ENCODE measurements around the gene DNMBP.
"Not testable (repeated sequence)": the region's sequence is repeated elsewhere in the genome, so short reads cannot be mapped to it uniquely, and the experiment has no call there.

Gene DNMBP

DNA sequence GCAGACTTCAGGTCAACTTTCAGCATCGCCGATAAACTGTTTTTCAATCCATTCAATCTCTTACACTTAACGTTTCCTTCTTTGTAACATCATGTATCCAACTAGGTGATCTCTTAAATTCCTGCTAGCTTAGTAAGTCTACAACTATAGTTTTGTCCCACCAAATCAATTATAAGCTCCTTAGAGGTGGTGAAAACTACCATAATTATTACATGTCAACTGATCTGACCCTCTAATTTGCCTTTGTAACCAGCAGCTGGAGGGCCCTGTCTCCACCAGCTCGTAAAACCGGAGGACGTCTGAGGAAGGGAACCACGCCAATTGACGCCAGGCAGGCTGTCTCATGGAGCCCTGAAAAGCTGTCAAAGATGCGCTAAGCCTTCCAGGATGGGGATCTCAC is 113.9 kb downstream of the DNMBP start:
- TF ChIP-seq, protein P1, sequence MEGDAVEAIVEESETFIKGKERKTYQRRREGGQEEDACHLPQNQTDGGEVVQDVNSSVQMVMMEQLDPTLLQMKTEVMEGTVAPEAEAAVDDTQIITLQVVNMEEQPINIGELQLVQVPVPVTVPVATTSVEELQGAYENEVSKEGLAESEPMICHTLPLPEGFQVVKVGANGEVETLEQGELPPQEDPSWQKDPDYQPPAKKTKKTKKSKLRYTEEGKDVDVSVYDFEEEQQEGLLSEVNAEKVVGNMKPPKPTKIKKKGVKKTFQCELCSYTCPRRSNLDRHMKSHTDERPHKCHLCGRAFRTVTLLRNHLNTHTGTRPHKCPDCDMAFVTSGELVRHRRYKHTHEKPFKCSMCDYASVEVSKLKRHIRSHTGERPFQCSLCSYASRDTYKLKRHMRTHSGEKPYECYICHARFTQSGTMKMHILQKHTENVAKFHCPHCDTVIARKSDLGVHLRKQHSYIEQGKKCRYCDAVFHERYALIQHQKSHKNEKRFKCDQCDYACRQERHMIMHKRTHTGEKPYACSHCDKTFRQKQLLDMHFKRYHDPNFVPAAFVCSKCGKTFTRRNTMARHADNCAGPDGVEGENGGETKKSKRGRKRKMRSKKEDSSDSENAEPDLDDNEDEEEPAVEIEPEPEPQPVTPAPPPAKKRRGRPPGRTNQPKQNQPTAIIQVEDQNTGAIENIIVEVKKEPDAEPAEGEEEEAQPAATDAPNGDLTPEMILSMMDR (IDR thresholded peaks at IDR 0.05; ENCODE audit: borderline replicate concordance, control extremely low read depth, extremely low read depth, insufficient read depth, missing control alignments), result no peak
- no peak for DNase-seq (ENCODE audit: low spot score)
- in situ Hi-C loops (cut with MboI; ENCODE audit: low sequenced_read_pairs, unreplicated experiment), result no loop called here

DNA sequence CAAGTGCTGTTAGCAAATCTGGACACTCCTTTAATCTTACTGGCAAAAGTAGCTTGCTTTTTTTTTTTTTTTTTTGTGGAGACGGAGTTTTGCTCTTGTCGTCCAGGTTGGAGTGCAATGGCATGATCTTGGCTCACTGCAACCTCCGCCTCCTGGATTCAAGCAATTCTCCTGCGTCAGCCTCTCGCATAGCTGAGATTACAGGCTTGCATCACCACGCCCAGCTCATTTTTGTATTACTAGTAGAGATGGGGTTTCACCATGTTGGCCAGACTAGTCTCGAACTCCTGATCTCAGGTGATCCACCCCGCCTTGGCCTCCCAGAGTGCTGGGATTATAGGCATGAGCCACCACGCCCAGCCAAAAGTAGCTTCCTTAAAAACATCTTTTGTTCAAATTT is 114.7 kb downstream of the DNMBP start:
- in situ Hi-C loops (cut with MboI; ENCODE audit: low sequenced_read_pairs, unreplicated experiment), result not testable (repeated sequence)

DNA sequence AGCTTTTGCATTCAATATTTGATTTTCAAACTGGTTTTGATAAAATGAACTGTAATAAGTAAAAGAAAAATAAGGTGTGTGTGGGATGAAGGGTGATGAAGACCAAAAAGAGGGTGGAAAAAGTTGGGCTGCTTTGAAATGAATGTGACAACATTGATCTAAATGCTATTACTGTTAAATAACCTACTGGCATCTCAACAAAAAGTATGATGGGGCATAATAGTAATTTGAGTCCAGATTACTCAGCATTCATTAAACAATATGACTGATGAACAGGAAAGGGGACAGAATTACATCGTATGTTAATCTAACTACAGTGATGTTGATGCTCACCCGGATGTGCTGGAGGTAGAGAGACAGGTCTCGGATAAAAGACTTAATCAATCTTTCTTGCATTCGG is 115.1 kb downstream of the DNMBP start:
- no peak for DNase-seq (ENCODE audit: low spot score)
- TF ChIP-seq, protein P1 (IDR thresholded peaks at IDR 0.05; ENCODE audit: borderline replicate concordance, control extremely low read depth, extremely low read depth, insufficient read depth, missing control alignments), result no peak
- in situ Hi-C loops (cut with MboI; ENCODE audit: low sequenced_read_pairs, unreplicated experiment), result no loop called here

More for the DNA sequence above, 114.7 kb downstream of the DNMBP start:
- not testable (repeated sequence) for DNase-seq (ENCODE audit: low spot score)

DNA sequence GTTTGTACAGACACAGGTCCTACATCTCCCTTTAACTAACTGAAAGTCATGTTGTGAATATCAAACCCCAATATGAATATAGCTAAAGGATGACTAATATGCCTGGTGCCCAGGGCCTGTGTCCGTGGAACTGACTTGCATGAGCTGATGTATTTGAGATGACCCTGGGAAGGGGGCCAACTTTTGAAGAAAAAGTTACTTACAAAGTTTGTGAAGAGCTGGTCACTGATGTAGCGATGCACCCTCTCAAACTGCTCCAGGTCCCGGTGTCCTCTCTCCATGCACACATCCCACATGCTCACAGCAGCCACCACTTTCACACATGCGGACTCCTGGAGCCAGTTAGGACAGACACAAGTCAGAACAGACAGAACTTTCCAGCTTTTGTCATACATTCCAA is 121.1 kb downstream of the DNMBP start:
- DNase-seq (ENCODE audit: low spot score), result no peak
- in situ Hi-C loops (cut with MboI; ENCODE audit: low sequenced_read_pairs, unreplicated experiment), result no loop called here
- TF ChIP-seq, protein P1 (IDR thresholded peaks at IDR 0.05; ENCODE audit: borderline replicate concordance, control extremely low read depth, extremely low read depth, insufficient read depth, missing control alignments), result no peak

DNA sequence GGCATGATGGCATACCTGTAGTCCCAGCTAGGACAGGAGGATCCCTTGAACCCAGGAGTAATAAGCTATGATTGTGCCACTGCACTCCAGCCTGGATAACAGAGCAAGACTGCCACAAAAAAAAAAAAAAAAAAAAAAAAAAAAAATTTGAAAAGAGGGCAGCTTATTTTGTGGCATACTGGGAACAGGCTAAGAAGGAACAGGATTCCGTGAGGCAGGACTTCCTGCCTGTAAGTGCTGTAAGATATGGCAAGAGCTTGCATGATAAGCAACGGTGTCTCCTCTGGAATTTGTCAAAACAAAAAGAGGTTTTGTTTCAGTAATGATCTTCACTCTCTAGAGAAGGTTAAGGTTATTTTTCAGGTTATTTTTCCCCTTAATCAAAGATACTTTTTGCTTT is 126.2 kb downstream of the DNMBP start:
- DNase-seq (ENCODE audit: low spot score), result no peak

DNA sequence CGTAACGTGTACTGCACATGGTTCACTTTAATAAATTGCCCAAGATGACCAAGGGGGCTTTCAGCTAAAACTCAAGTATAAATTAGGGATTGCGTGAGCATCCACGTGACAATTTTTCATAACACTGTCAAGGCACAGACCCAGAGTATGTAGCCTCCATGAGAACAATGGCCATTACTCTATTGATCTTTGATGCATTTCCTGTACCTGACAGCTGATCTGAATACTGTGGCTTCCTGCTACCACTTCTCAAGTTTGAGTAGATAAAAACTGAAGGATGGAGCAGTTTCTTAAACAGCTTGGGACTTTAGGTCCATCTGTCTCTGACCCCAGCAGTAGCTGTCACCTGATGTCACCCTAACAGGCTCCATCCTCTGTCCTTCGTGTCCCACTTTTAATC is 128.4 kb downstream of the DNMBP start:
- DNase-seq (ENCODE audit: low spot score), result no peak
- TF ChIP-seq, protein P1 (IDR thresholded peaks at IDR 0.05; ENCODE audit: borderline replicate concordance, control extremely low read depth, extremely low read depth, insufficient read depth, missing control alignments), result no peak
- in situ Hi-C loops (cut with MboI; ENCODE audit: low sequenced_read_pairs, unreplicated experiment), result no loop called here

More for the DNA sequence above, 126.2 kb downstream of the DNMBP start:
- in situ Hi-C loops (cut with MboI; ENCODE audit: low sequenced_read_pairs, unreplicated experiment), result no loop called here
- TF ChIP-seq, protein P1 (IDR thresholded peaks at IDR 0.05; ENCODE audit: borderline replicate concordance, control extremely low read depth, extremely low read depth, insufficient read depth, missing control alignments), result no peak

DNA sequence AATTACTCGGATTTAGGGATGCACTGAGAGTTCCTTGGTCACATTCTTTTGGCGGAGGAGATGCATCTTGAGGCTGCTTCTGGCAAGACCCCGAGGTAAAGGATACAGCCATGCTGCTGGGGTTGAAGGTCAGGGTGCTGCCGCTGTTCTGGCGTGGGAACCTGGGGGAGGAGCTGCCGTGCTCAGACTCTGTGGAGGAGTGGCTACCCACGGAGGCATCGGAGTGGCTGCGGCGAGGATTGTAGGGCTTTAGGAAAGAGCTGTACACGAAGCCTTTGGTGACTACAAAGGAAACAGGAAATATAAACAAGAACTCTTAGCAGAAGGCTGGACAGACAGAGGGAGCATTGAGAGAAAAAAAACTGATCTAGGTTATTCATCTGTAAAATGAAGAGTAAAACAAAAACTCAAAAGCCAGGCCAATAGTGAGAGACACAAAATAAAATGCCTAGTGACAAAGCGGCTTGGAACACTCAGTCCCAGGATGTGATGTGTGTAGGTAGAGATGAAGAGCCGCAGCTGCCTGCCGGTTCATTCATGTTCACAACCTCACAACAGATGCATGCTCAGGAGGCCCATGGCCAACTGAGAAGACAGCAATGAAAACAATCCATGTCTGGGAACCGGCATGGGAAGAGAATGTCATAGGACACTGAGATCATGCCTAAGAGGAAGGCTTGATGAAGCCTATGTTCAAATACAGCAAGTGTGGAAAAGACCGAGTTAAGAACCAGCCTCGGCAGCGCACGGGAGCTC is 129.5 kb downstream of the DNMBP start:
- in situ Hi-C loops (cut with MboI; ENCODE audit: low sequenced_read_pairs, unreplicated experiment), result no loop called here
- TF ChIP-seq, protein P1 (IDR thresholded peaks at IDR 0.05; ENCODE audit: borderline replicate concordance, control extremely low read depth, extremely low read depth, insufficient read depth, missing control alignments), result no peak
- DNase-seq (ENCODE audit: low spot score), result no peak

Measured in GM13976 (cell line).